Mesendoderm (in vitro differentiated cells): ENCODE measurements around the gene RALGPS1.

Experiments used
- DNase-seq: peaks from one replicate; pipeline ENCODE4 v3.0.0; 2013
- H2AK5ac ChIP-seq: 2 replicates; pipeline ENCODE4 v1.6.1; 2013; ENCODE audit warnings: low read length, inconsistent platforms
- H2BK120ac ChIP-seq: 2 replicates; pipeline ENCODE4 v1.6.1; 2013; ENCODE audit warnings: low read depth, mild to moderate bottlenecking, low read length, moderate library complexity, mixed read lengths
- H2BK15ac ChIP-seq: replicated peaks from 2 replicates; pipeline ENCODE4 v1.6.1; 2013; ENCODE audit warnings: low read depth, mild to moderate bottlenecking, moderate library complexity
- H2BK5ac ChIP-seq: 2 replicates; pipeline ENCODE4 v1.6.1; 2013; ENCODE audit warnings: low read length, inconsistent platforms
- H3K18ac ChIP-seq: 2 replicates; pipeline ENCODE4 v1.6.1; 2013; ENCODE audit warnings: mild to moderate bottlenecking, low read length, mixed read lengths
- H3K23ac ChIP-seq: one replicate; pipeline ENCODE4 v1.6.1; 2013; ENCODE audit warnings: low read length
- H3K27ac ChIP-seq: 2 replicates; pipeline ENCODE4 v1.5.1; 2013; ENCODE audit warnings: low read depth, mild to moderate bottlenecking, inconsistent platforms, low read length, moderate library complexity
- H3K27me3 ChIP-seq: 2 replicates; pipeline ENCODE4 v1.6.1; 2013; ENCODE audit warnings: low read length, control low read depth, mild to moderate bottlenecking, inconsistent platforms; ENCODE audit not compliant: insufficient read depth, poor library complexity
- H3K36me3 ChIP-seq: 2 replicates; pipeline ENCODE4 v1.6.1; 2013; ENCODE audit warnings: low read length, inconsistent platforms; ENCODE audit not compliant: control insufficient read depth, insufficient read depth
- H3K4ac ChIP-seq: one replicate; pipeline ENCODE4 v1.6.1; 2013; ENCODE audit warnings: low read depth, mild to moderate bottlenecking, low read length, moderate library complexity
- H3K4me1 ChIP-seq: 2 replicates; pipeline ENCODE4 v1.6.1; 2013; ENCODE audit warnings: low read depth, low read length, inconsistent platforms; ENCODE audit not compliant: control insufficient read depth
- H3K4me2 ChIP-seq: 2 replicates; pipeline ENCODE4 v1.6.1; 2013; ENCODE audit warnings: low read length
- H3K4me3 ChIP-seq: 2 replicates; pipeline ENCODE4 v1.5.1; 2013; ENCODE audit warnings: mild to moderate bottlenecking, low read length
- H3K56ac ChIP-seq: one replicate; pipeline ENCODE4 v1.6.1; 2013; ENCODE audit warnings: low read length
- H3K79me1 ChIP-seq: 2 replicates; pipeline ENCODE4 v1.6.1; 2013; ENCODE audit warnings: low read length, inconsistent platforms
- H3K79me2 ChIP-seq: 2 replicates; pipeline ENCODE4 v1.6.1; 2013; ENCODE audit warnings: mild to moderate bottlenecking, low read length; ENCODE audit not compliant: control insufficient read depth, insufficient read depth
- H3K9ac ChIP-seq: 2 replicates; pipeline ENCODE4 v1.6.1; 2013; ENCODE audit warnings: low read length, inconsistent platforms
- H4K5ac ChIP-seq: one replicate; pipeline ENCODE4 v1.6.1; 2013; ENCODE audit warnings: low read length
- H4K8ac ChIP-seq: one replicate; pipeline ENCODE4 v1.6.1; 2013; ENCODE audit warnings: low read depth, mild to moderate bottlenecking, control low read depth, low read length, moderate library complexity
- WGBS: extraction: QIAGEN DNeasy Blood & Tissue Kit; methylation state at CpG from one replicate; pipeline ENCODE4 v1.1.7; 2013; ENCODE audit warnings: low lambda C conversion rate, missing lambda C conversion rate; ENCODE audit not compliant: insufficient coverage; ENCODE audit errors: extremely low coverage; 5-methylcytosine and 5-hydroxymethylcytosine counted together

Gene RALGPS1

GRCh38 chr9:127058645-127059021 lies 144.1 kb downstream of the RALGPS1 start:
- Histone ChIP-seq H3K4me3 (no peak overlapping the region), H3K27me3 (no peaks in the 10 kb centered on the region), H3K56ac (no peak overlapping the region), H3K23ac (no peak overlapping the region), H3K36me3 (no peaks in the 10 kb centered on the region), H3K18ac (no peak overlapping the region), H3K27ac (no peak overlapping the region), H4K8ac (no peak overlapping the region), H3K9ac (no peak overlapping the region), H3K4ac (no peak overlapping the region), H2BK15ac (no peak overlapping the region), H2BK5ac (no peak overlapping the region), H3K4me2 (no peak overlapping the region), H4K5ac (no peak overlapping the region), H3K4me1 (no peaks in the 10 kb centered on the region), H3K79me2 (no peaks in the 10 kb centered on the region), H2AK5ac (no peak overlapping the region), H2BK120ac (no peak overlapping the region), H3K79me1 (no peaks in the 10 kb centered on the region)
- no CpG with 5 or more reads among the region's 4 CpGs for WGBS
- no peak for DNase-seq

GRCh38 chr9:127059030-127059429 lies 144.4 kb downstream of the RALGPS1 start:
- Histone ChIP-seq H3K79me2 (no peaks in the 10 kb centered on the region), H3K4me1 (no peaks in the 10 kb centered on the region), H3K23ac (no peak overlapping the region), H2BK15ac (no peak overlapping the region), H3K9ac (no peak overlapping the region), H3K36me3 (no peaks in the 10 kb centered on the region), H4K5ac (no peak overlapping the region), H2BK5ac (no peak overlapping the region), H3K79me1 (no peaks in the 10 kb centered on the region), H3K18ac (no peak overlapping the region), H2AK5ac (no peak overlapping the region), H4K8ac (no peak overlapping the region), H3K56ac (no peak overlapping the region), H3K27ac (no peak overlapping the region), H3K4ac (no peak overlapping the region), H3K27me3 (no peaks in the 10 kb centered on the region), H3K4me3 (no peak overlapping the region), H3K4me2 (no peak overlapping the region), H2BK120ac (no peak overlapping the region)
- DNase-seq = no peak
- no CpG with 5 or more reads among the region's 2 CpGs for WGBS

DNA sequence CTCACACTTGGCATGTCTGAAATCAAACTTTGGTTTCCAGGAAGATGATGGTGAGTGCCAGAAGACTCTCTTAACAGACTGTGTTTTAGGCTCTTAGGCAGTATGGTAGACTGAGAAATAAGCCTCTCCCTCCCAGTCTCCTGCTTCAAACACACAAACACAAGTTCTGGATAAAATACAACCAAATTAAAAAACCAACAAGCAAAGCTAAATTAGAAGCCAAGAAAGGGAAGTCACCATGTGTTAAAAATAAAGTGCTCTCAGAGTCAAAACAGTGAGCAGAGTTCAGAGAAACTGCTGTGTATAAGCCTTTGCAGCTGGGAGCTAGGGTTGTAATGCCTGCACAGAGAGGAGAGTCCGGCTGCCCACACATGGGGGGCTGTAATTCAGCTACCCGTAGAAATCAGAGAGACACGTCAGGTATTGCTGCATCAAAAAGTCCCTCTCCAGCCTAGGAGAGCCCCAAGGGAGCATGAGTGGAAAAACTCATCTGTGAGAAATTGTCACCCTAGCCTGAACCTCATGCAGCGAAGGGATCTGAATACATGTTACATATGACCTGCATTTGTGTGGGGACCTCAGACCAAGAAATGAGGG lies 145.3 kb downstream of the RALGPS1 start:
- Histone ChIP-seq H3K79me2 (no peaks in the 10 kb centered on the region), H3K56ac (no peak overlapping the region), H2AK5ac (no peak overlapping the region), H3K23ac (no peak overlapping the region), H3K27ac (no peak overlapping the region), H3K4me3 (no peak overlapping the region), H2BK5ac (no peak overlapping the region), H3K79me1 (no peaks in the 10 kb centered on the region), H2BK15ac (no peak overlapping the region), H3K4me2 (no peak overlapping the region), H3K18ac (no peak overlapping the region), H4K5ac (no peak overlapping the region), H4K8ac (no peak overlapping the region), H3K9ac (no peak overlapping the region), H3K36me3 (no peaks in the 10 kb centered on the region), H2BK120ac (no peak overlapping the region), H3K4ac (no peak overlapping the region), H3K4me1 (no peaks in the 10 kb centered on the region), H3K27me3 (no peaks in the 10 kb centered on the region)
- DNase-seq = no peak
- WGBS = no CpG with 5 or more reads among the region's 4 CpGs

- DNase-seq = no peak
- Histone ChIP-seq H3K4ac (no peak overlapping the region), H2BK15ac (no peak overlapping the region), H3K4me3 (no peak overlapping the region), H4K5ac (no peak overlapping the region), H3K79me2 (no peaks in the 10 kb centered on the region), H2BK120ac (no peak overlapping the region), H3K27ac (no peak overlapping the region), H3K4me2 (no peak overlapping the region), H3K18ac (no peak overlapping the region), H3K79me1 (no peaks in the 10 kb centered on the region), H3K23ac (no peak overlapping the region), H2AK5ac (no peak overlapping the region), H3K36me3 (no peaks in the 10 kb centered on the region), H3K27me3 (no peaks in the 10 kb centered on the region), H3K4me1 (no peaks in the 10 kb centered on the region), H4K8ac (no peak overlapping the region), H3K56ac (no peak overlapping the region), H3K9ac (no peak overlapping the region), H2BK5ac (no peak overlapping the region)
- no CpG with 5 or more reads among the region's 3 CpGs for WGBS
Observed at GRCh38 chr9:127061411-127061810, 146.8 kb downstream of the RALGPS1 start.

DNA sequence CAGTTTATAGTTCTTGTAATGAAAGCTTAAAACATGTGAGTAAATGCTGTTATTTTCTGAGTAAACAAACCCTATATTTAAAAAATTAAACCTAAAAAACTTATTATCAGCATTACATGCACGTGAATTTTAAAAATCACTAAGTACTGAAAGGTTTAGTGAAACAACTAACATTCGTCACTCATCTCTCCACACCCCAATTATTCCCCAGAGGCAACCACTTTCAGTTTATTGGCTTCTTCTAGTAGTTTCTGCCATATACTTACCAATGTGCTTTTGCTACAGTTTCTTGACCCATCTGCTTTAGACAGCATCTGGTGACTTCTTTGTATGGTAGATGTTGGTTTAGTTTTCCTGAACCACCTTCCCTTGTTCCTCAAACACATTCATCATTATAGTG lies 149.8 kb downstream of the RALGPS1 start:
- no peaks in the 10 kb centered on the region for H3K4me1 ChIP-seq
- 100% methylated on average over 2 of the region's 2 CpGs for WGBS

DNA sequence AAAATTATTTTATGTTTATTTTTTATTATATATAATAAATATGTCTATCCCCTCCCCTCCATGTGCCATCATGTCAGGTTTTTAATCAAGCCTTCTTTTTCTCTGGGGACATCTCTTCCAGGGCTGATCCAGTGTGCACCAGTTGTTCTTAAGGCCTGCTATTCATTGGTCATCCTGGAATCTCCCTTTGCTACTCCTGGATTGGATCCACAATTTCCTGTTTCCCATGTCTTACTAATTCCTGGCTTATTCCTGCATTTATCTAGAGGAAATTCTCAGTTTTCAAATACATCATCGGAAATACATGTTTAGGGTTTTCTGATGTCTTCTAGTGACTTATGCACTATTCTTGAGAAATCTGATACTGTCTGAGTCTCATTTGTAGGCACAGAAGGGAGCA lies 151.0 kb downstream of the RALGPS1 start:
- no peak overlapping the region for H4K5ac ChIP-seq
- no peaks in the 10 kb centered on the region for H3K36me3 ChIP-seq
- H3K79me1 ChIP-seq = no peaks in the 10 kb centered on the region
- H3K4me1 ChIP-seq = no peaks in the 10 kb centered on the region
- no peak overlapping the region for H3K4ac ChIP-seq
- H2BK120ac ChIP-seq = no peak overlapping the region
- H3K56ac ChIP-seq = no peak overlapping the region
- H3K9ac ChIP-seq = no peak overlapping the region
- no peak for DNase-seq
- WGBS = no CpG with 5 or more reads among the region's 1 CpG
- no peak overlapping the region for H3K27ac ChIP-seq
- H3K4me2 ChIP-seq = no peak overlapping the region
- no peak overlapping the region for H4K8ac ChIP-seq
- no peak overlapping the region for H3K23ac ChIP-seq
- no peaks in the 10 kb centered on the region for H3K27me3 ChIP-seq
- no peak overlapping the region for H3K4me3 ChIP-seq
- H3K79me2 ChIP-seq = no peaks in the 10 kb centered on the region
- H2BK5ac ChIP-seq = no peak overlapping the region
- H2AK5ac ChIP-seq = no peak overlapping the region
- H2BK15ac ChIP-seq = no peak overlapping the region
- no peak overlapping the region for H3K18ac ChIP-seq

More for the DNA sequence above, 149.8 kb downstream of the RALGPS1 start:
- no peak overlapping the region for H3K27ac ChIP-seq
- no peak overlapping the region for H3K4ac ChIP-seq
- no peak overlapping the region for H3K23ac ChIP-seq
- H3K4me2 ChIP-seq = no peak overlapping the region
- no peak overlapping the region for H2AK5ac ChIP-seq
- no peaks in the 10 kb centered on the region for H3K36me3 ChIP-seq
- H3K9ac ChIP-seq = no peak overlapping the region
- no peaks in the 10 kb centered on the region for H3K79me1 ChIP-seq
- no peak overlapping the region for H2BK5ac ChIP-seq
- H3K18ac ChIP-seq = no peak overlapping the region
- H4K8ac ChIP-seq = no peak overlapping the region
- H3K27me3 ChIP-seq = no peaks in the 10 kb centered on the region
- no peak overlapping the region for H3K56ac ChIP-seq
- no peak overlapping the region for H4K5ac ChIP-seq
- no peak for DNase-seq
- no peaks in the 10 kb centered on the region for H3K79me2 ChIP-seq
- H2BK15ac ChIP-seq = no peak overlapping the region
- H2BK120ac ChIP-seq = no peak overlapping the region
- no peak overlapping the region for H3K4me3 ChIP-seq
